SKM-1 (cell line): ENCODE measurements around the gene NAV1.
"Not testable (repeated sequence)": the region's sequence is repeated elsewhere in the genome, so short reads cannot be mapped to it uniquely, and the experiment has no call there.

Experiments used
- DNase-seq: peaks from one replicate; lab custom pipeline; 2025; ENCODE audit not compliant: unreplicated experiment; lab: John Stamatoyannopoulos, UW

The NAV1 gene

DNA sequence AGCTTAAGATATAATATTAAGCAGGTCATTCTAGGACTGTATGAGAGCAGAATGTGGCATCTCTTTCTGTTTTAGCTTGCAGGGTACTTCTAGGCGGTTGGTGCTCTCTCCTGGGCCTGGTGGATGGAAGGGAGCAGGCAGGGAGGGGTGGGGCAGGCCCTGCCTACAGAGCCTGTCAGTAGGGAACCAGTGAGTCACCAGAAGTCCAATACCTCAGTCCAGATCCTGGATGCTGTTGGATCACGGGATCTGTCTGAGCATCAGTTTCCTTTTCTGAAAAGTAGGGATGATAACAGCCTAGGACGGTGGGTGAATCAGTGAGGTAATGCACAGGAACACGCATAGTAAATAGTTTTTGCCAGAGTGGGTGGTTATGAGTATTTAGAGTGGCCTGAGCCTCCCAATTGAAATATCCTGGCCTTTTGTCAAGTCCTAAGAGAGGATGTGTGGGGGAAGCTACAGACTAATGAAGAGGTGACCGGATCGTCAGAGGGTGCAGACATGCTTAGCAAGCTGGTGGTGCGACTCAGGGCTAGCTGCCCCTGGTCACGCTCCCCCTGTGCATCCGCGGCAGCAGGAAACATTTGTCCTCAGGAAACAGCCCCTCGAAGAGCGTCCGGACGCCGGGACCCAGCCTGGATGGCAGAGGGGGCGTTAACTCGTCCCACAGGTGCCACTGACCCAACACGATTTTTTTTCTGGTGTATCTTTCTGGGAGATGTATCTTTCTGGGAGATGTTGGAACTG, 23.9 kb downstream of the NAV1 start:
- no peak for DNase-seq

DNA sequence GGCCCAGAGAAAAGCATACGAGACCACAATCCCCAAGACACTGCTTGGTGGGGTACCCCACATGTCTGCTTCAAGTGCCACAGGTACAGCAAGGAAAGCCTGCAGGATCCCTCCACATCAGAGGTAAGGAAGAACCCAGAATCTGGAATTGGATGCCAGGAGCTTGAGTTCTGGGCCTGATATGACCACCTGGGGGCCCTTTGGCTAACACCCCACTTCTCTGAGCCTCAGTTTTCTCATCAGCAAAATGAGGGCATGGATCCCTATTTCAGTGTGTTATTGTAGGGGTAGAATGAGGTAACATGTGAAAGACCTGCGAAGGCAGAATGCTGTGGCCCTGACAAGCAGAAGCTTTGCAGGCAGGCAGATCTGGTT, 24.5 kb downstream of the NAV1 start:
- no peak for DNase-seq

DNA sequence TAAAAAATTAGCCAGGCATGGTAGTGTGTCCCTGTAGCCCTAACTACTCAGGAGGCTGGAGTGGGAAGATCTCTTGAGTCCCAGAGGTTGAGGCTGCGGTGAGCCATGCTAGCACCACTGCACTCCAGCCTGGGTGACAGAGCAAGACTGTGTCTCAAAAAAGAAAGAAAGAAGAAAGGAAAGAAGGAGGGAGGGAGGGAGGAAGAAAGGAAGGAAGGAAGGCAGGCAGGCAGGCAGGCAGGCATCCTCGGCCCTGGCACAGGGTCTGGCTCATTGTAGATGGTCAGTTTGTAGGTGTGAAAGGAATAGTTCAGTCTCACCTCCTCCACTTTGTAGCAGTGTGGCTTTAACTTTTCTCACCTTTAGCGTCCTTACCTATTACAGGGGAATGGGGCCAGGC, 25.0 kb downstream of the NAV1 start:
- DNase-seq: no peak

GRCh38 chr1:201565024-201565730, 26.2 kb downstream of the NAV1 start:
- no peak for DNase-seq

DNA sequence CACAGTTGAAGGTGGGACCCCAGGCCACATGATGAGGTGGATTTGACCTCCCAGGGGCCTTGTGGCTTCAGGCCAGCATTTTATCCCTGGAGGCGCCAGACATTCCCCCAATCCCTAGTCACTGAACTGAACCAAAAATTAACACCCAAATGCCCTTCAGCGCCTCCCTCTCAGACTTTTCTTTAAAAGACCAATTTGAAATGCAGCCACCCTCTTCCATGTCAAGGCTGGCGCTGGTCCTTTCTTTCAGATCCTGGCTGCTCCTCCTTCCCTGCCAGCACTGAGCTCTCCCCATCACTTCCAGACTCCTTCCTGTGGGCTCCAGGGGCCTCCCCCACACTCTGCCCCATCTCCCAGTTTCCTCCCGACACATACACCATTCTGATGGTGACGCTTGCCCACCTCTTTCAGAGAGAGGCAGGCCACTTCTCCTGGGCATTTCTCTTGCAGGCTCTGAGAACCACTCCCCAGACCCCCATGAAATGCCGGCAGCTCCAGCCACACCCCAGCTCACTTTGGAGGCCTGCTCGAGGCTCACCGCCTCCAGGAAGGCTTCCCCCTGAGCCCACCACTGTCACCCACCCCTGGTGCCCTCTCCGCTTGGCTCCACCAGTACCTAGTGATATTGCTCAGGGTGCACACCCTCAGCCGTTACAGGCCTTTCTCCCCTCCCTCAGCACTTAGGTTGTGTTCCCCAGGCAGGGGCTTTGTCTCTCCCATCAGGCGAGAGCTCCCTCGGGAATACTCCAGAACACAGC, 27.0 kb downstream of the NAV1 start:
- no peak for DNase-seq

DNA sequence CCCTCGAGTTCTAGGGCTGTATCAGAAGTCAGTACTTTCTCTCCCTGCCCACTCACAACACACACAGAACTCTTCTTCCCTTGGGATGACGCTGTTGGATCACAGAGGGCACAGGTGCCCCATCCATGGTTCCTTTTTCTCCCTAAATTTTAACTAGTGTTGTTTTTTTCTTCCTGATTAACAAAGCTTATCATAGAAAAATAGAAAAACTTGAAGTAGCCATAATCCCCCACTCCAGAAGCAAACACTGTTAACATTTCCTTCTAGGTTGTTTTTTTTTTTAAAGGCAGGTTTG, 27.5 kb downstream of the NAV1 start:
- no peak for DNase-seq

DNA sequence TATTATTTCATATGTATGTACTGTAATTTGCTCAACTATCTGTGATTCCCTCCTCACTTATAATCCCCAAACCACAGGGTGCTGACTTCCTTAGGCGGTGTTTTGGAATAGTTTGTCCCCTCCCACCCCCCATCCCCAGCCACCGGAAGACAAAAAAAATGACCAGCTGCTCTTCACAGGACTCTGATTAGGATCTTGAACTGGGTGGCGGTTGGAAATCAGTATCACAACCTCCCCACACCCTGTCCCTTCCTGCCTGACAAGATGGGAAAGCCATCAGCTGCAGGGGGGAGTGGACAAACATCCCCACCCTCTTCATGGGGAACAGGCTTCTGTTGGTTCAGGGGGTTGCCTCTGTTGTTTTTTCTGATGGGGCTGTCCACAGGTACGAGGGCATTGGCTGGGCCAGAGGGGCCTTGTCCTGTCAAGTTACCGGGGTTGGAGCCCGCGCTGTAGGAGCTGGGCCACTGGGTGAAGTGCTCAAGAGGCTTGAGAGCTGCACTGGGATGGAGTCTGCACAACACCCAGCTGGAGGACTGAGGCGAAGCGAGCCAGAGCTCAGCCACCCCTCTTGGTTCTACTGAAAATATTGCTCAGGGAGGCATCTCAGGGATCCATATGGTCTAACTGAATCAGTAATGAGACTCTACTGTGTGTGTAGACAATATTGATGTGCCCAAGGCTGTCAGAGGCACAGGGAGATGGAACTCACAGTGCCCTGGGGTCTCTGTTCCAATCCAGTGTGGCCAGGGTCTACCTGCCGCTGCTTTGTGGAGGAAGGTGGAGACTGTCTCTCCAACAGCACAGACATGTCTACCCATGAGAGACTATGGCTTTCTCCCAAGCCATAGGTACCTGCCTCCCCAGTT, 28.2 kb downstream of the NAV1 start:
- DNase-seq: no peak

DNA sequence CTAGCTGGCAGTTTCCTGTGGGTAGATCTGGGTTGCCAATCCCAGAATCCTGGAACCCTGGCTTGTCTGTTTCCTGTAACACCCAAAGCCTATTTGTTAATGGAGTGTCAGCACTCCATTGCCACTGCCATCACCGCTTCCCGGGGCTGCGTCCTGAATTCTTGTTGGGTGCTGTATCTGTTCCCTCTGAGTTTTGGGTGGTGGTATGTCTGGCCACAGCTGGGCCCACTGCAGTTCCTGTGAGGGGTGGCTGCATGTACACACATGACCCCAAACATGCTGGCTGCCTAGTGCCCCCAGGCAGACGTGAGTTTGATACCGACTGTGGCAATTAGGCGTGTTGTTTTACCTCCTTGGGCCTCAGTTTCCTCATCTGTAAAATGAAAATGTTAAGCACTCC, 29.3 kb downstream of the NAV1 start:
- no peak for DNase-seq

- DNase-seq: no peak
These were observed 29.9 kb downstream of the NAV1 start for GRCh38 chr1:201568859-201569294.

GRCh38 chr1:201570181-201570885, 31.4 kb downstream of the NAV1 start:
- DNase-seq: no peak

GRCh38 chr1:201570886-201571624, 32.1 kb downstream of the NAV1 start:
- DNase-seq: no peak

- no peak for DNase-seq
These were observed 34.1 kb downstream of the NAV1 start for GRCh38 chr1:201573030-201573429.

GRCh38 chr1:201573923-201574322, 35.0 kb downstream of the NAV1 start:
- no peak for DNase-seq

- DNase-seq: no peak
These were observed 37.0 kb downstream of the NAV1 start for GRCh38 chr1:201575912-201576311.

DNA sequence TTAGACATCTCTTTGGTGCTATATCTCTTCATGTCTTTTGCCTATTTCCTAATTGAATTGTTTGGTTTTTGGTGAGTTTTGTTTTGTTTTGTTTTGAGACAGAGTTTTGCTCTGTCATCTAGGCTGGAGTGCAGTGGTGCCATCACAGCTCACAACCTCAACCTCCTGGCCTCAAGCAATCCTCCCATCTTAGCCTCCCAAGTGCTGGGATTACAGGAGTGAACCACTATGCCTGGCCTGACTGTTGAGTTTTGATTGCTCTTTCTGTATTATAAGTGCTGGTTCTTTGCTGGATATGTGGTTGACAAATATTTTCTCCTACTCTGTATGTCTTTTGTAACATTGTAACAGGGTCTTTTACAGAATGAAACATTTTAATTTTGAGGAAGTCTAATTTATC, 38.0 kb downstream of the NAV1 start:
- DNase-seq: no peak

DNA sequence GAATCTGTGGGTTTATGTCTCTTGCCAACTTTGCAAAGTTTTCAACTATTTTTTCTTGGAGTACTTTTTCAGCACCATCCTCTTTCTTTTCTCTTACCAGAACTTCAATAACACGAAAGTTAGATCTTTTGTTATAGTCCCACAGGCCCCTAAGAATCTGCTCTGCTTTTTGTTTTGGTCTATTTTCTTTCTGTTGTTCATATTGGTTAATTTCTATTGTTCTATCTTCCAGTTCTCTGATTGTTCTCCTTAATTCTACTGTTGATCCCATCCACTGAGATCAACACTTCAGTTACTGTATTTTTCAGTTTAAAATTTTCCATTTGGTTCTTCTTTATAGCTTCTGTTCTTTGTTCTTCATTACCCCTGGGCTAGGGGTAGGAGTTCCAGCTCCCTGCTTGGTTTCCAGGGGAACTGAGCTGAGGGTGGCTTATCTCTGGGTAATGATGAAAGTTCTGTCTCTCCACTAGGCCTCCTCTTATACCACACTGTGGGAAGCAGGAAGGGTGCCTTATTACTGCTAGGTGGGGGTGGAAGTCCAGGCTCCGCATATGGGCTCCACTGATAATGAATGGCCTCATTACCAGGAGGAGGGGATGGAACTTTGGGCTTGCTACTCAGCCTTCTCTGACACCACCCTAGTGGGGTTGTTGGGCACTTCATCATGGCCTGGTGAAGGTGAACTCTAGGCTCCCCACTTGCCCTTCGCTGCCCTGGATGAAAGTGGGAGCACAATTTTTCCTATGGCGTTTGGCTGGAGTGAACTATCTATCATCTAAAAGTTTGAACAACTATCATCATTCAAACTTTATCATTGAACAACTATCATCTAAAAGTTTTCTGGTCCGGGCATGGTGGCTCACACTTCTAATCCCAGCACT, 39.3 kb downstream of the NAV1 start:
- DNase-seq: no peak

GRCh38 chr1:201581371-201581770, 42.4 kb downstream of the NAV1 start:
- not testable (repeated sequence) for DNase-seq

DNA sequence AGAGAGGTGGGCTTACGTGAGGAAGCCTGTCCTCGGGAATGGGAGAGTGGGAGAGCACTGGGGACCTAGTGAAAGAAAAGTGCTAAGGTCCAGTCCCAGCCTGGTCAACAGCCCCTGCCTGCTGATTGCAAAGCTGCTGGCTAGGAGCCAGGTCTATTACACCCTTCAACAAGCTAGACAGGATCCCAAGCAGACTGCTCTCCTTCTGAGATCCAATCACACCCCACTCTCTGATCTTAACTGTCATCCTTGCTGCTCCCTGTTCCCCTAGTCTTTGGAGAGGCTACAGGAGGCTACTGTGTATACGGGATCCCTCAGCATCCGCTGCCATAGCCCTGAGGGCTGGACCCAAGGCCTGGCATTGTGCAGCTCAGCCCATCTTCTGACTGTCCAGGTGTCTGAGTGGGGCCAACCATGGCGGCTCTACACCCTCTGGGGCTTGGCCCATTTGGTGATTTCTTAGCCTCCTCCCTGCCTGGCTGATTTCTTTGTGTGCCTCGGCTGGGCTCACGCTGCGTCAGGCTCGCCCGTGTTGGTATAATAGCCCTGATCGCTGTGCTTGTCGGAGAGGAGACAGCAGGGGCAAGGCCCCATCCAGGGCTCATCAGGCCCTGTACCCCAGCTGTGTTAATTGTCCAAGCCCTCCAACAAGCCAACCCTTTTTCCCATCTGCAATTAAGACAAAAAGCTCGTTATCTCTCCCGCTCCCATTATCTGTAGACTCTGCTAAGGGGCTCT, 43.9 kb downstream of the NAV1 start:
- no peak for DNase-seq
